Measurements from ENCODE around the gene CPSF2.

DNA sequence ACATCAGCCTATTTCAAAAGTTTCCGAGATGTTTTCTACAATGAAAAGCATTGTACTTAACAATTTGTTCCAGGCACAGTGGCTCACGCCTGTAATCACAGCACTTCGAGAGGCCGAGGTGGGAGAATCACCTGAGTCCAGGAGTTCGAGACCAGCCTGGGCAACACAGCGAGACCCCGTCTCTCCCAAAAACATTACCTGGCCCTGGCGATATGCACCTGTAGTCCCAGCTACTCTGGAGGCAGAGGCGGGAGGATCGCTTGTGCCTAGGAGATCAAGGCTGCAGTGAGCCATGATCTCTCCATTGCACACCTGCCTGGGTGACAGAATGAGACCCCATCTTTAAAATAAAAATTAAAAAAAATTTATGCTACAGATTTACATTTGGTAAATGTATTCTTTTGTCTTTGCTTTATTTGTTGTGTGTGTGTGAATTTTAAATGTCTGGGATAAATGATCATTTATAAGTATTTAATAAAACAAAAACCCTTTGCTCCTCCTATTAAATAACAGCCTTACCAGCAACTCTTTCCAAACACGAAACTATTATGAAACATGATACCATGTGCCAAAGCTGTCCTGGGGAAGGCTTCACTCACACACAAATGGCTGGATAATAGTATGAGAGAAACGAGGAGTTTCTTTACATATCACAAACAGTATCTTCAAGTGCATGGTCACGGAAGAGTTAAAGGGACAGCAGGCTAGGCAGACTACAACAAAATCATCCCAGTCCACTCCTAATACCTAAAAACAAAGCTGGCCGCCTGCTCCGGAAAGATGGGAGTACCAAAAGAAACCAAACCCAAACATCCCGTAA lies 16.5 kb upstream of the CPSF2 start:
- TF ChIP-seq CTCF (conservative IDR thresholded peaks at IDR 0.05 in 1 of 2, IDR thresholded peaks at IDR 0.05 in 1 of 2; ENCODE audit: low read depth in 1 of 2, low read length in 2 of 2) (no peak), EZH2 (IDR thresholded peaks at IDR 0.05; ENCODE audit: low read length, missing control alignments) (no peak)

All from fibroblast of lung (primary cell).